Measurements from ENCODE around the gene IQCN.

IQCN gene

GRCh38 chr19:18292810-18293641, 18.8 kb upstream of the IQCN start (continued):
- TF ChIP-seq ZNF24 (tag by site-specific recombination; IDR thresholded peaks at IDR 0.05), result no peak
- no peak for TF ChIP-seq ZNF132 (tag by site-specific recombination; IDR thresholded peaks at IDR 0.05; ENCODE audit: borderline replicate concordance)
- TF ChIP-seq ZIC2 (tag by site-specific recombination; IDR thresholded peaks at IDR 0.05), result peak; percentile 67
- no peak for TF ChIP-seq ZNF138 (tag by site-specific recombination; IDR thresholded peaks at IDR 0.05; ENCODE audit: borderline replicate concordance)
- TF ChIP-seq SP2 (tag by site-specific recombination; IDR thresholded peaks at IDR 0.05), result peak; percentile 68
- TF ChIP-seq ZNF692 (tag by site-specific recombination; IDR thresholded peaks at IDR 0.05), result no peak
- no peak for TF ChIP-seq ZNF560 (tag by site-specific recombination; IDR thresholded peaks at IDR 0.05; ENCODE audit: borderline replicate concordance)
- TF ChIP-seq ZNF19 (tag by site-specific recombination; IDR thresholded peaks at IDR 0.05; ENCODE audit: low read depth), result no peak
- no peak for TF ChIP-seq EGR2 (tag by site-specific recombination; IDR thresholded peaks at IDR 0.05; ENCODE audit: low read depth)
- TF ChIP-seq ZNF664 (tag by site-specific recombination; IDR thresholded peaks at IDR 0.05), result no peak
- no peak for TF ChIP-seq ZNF639 (tag by site-specific recombination; IDR thresholded peaks at IDR 0.05)
- no peak for TF ChIP-seq ZNF596 (tag by site-specific recombination; IDR thresholded peaks at IDR 0.05)
- no peak for TF ChIP-seq ZNF501 (tag by site-specific recombination; IDR thresholded peaks at IDR 0.05)
- TF ChIP-seq ZNF350 (tag by site-specific recombination; IDR thresholded peaks at IDR 0.05), result no peak
- TF ChIP-seq PBX3 (CRISPR knock-in tag; IDR thresholded peaks at IDR 0.05), result no peak
- TF ChIP-seq ZNF280D (tag by site-specific recombination; IDR thresholded peaks at IDR 0.05), result 0 out of 2 replicates have a peak, but pooled peaks have one; percentile 11
- no peak for TF ChIP-seq ZSCAN23 (tag by site-specific recombination; IDR thresholded peaks at IDR 0.05)
- peak; percentile 45 for TF ChIP-seq ZNF366 (tag by site-specific recombination; conservative IDR thresholded peaks at IDR 0.05)
- no peak for TF ChIP-seq SCRT2 (tag by site-specific recombination; IDR thresholded peaks at IDR 0.05)
- TF ChIP-seq ZNF157 (tag by site-specific recombination; IDR thresholded peaks at IDR 0.05), result no peak
- TF ChIP-seq ZNF48 (tag by site-specific recombination; IDR thresholded peaks at IDR 0.05), result no peak
- TF ChIP-seq ZNF791 (tag by site-specific recombination; IDR thresholded peaks at IDR 0.05), result no peak
- TF ChIP-seq ZNF311 (tag by site-specific recombination; IDR thresholded peaks at IDR 0.05; ENCODE audit: borderline replicate concordance), result no peak
- no peak for TF ChIP-seq ZFP37 (tag by site-specific recombination; IDR thresholded peaks at IDR 0.05)
- no peak for TF ChIP-seq ZNF146 (tag by site-specific recombination; IDR thresholded peaks at IDR 0.05)
- TF ChIP-seq TSHZ1 (tag by site-specific recombination; IDR thresholded peaks at IDR 0.05; ENCODE audit: borderline replicate concordance), result no peak
- no peak for TF ChIP-seq ZBTB49 (tag by site-specific recombination; IDR thresholded peaks at IDR 0.05; ENCODE audit: low read depth)
